ENCODE measurements around the gene PRPF40A. TPM values are rescaled to one million over a fixed set of nuclear protein-coding genes. Genes with fewer than 3 reads are reported as not detected.
"Not testable (repeated sequence)": the region's sequence is repeated elsewhere in the genome, so short reads cannot be mapped to it uniquely, and the experiment has no call there.

Gene PRPF40A
- total and polyA plus RNA-seq, 2 experiments from 2014 or later, result 254 to 261 TPM

DNA sequence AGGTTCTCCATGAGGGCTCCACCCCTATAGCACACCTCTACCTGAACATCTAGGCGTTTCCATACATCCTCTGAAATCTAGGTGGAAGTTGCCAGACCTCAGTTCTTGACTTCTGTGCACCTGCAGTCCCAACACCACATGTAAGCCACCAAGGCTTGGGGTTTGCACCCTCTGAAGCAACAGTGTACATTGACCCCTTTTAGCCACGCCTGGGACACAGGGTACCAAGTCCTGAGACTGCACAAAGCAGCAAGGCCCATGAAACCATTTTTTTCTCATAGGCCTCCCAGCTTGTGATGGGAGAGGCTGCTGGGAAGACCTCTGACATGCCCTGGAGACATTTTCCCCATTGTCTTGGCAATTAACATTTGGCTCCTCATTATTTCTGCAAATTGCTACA, 21.2 kb upstream of the PRPF40A start:
- Mint-ChIP-seq H3K9me3 (peaks cover 20% of the 10 kb centered on the region), H3K36me3 (ENCODE audit: low read depth) (peaks cover 53% of the 10 kb centered on the region)
- H3K36me3 ChIP-seq (ENCODE audit: insufficient read depth), result peaks cover 10% of the 10 kb centered on the region; the same call in 1 of the 2 replicates

DNA sequence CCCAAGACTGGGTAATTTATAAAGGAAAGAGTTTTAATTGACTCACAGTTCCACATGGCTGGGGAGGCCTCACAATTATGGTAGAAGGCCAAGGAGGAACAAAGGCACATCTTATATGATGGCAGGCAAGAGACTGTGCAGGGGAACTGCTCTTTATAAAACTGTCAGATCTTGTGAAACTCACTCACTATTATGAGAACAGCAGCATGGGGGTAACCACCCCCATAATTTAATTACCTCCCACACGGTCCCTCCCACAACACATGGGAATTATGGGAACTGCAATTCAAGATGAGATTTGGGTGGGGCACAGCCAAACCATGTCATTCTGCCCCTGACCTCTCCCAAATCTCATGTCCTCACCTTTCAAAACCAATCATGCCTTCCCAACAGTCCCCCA, 20.2 kb upstream of the PRPF40A start:
- H3K27ac Mint-ChIP-seq; H3K4me1 Mint-ChIP-seq; DNase-seq (ENCODE audit: low spot score); H3K27ac ChIP-seq (ENCODE audit: low read depth); ATAC-seq; H3K36me3 ChIP-seq (ENCODE audit: insufficient read depth); H3K4me2 ChIP-seq; H3F3A ChIP-seq (replicated peaks; ENCODE audit: low read depth); H3K4me1 ChIP-seq (ENCODE audit: insufficient read depth); H3K27me3 Mint-ChIP-seq (ENCODE audit: insufficient read depth, low read depth, poor library complexity); H3K4me3 Mint-ChIP-seq; H3K27me3 ChIP-seq (ENCODE audit: insufficient read depth); H4K20me1 ChIP-seq (replicated peaks; ENCODE audit: insufficient read depth); H2AFZ ChIP-seq; H3K4me3 ChIP-seq; H3K9me2 ChIP-seq (ENCODE audit: insufficient read depth): not testable (repeated sequence)
- peaks cover 20% of the 10 kb centered on the region for H3K9me3 Mint-ChIP-seq
- H3K36me3 Mint-ChIP-seq (ENCODE audit: low read depth), result peaks cover 53% of the 10 kb centered on the region
- H3K79me2 ChIP-seq (replicated peaks; ENCODE audit: insufficient read depth), result peaks cover 21% of the 10 kb centered on the region

More for the DNA sequence above, 21.2 kb upstream of the PRPF40A start:
- peaks cover 12% of the 10 kb centered on the region; the same call in 1 of the 2 replicates for H3K79me2 ChIP-seq (replicated peaks; ENCODE audit: insufficient read depth)
- H3K4me2 ChIP-seq, result no peak overlapping the region
- DNase-seq (ENCODE audit: low spot score) (no peak), ATAC-seq (no peak)
- H3K9me2 ChIP-seq (ENCODE audit: insufficient read depth), result no peaks in the 10 kb centered on the region
- Mint-ChIP-seq H3K4me1 (no peaks in the 10 kb centered on the region), H3K27ac (no peak overlapping the region), H3K4me3 (no peak overlapping the region), H3K27me3 (ENCODE audit: insufficient read depth, low read depth, poor library complexity) (peaks cover 1% of the 10 kb centered on the region)
- H3K4me1 ChIP-seq (ENCODE audit: insufficient read depth), result no peaks in the 10 kb centered on the region
- no peak for TF ChIP-seq EZH2 (IDR thresholded peaks at IDR 0.05; ENCODE audit: low read depth, unreplicated experiment)
- H3K4me3 ChIP-seq, result no peak overlapping the region
- no peaks in the 10 kb centered on the region for H3F3A ChIP-seq (replicated peaks; ENCODE audit: low read depth)
- no peak overlapping the region for H2AFZ ChIP-seq
- no peak overlapping the region for H3K27ac ChIP-seq (ENCODE audit: low read depth)
- no peaks in the 10 kb centered on the region; the same call in 1 of the 2 replicates for H4K20me1 ChIP-seq (replicated peaks; ENCODE audit: insufficient read depth)
- H3K27me3 ChIP-seq (ENCODE audit: insufficient read depth), result no peaks in the 10 kb centered on the region

DNA sequence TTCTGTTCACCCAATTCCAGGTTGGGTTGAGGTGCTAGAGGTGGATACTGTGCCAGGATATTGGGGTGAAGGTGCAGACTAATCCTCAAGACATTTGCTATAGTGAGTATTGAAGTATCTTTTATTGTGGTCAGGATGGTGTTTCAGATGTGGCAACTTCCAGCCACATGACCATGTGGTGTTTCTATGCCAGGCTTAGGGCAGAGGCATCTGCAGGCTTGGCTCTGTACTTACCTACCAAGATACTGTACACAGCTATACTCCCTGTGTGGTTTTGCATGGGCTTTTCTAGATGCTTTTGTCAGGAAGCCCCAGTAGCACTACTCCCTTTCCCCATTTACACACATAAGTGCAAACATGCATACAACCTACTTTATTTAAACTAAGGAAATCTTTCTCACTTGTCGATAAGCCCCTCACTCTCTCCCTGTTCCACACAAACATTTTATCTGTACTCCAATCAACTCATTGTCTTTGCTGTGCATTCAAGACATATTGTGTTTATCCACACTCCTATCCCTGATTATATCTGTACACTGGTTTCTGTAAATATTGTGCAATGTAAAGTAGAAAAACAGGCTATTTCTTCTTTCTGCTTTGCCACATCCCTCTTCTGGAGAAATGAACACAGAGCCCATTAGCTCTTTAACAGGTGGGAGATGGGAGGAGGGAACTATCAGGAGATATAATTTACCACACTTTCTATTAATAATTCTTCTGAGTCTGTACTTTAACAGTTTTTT, 13.5 kb upstream of the PRPF40A start:
- Histone ChIP-seq H3K4me3 (no peak overlapping the region), H3K79me2 (replicated peaks; ENCODE audit: insufficient read depth) (peaks cover 72% of the 10 kb centered on the region), H2AFZ (no peak overlapping the region), H3K27me3 (ENCODE audit: insufficient read depth) (no peaks in the 10 kb centered on the region), H3K9me2 (ENCODE audit: insufficient read depth) (no peaks in the 10 kb centered on the region), H3K36me3 (ENCODE audit: insufficient read depth) (no peaks in the 10 kb centered on the region; the same call in 1 of the 2 replicates), H4K20me1 (replicated peaks; ENCODE audit: insufficient read depth) (peaks cover 27% of the 10 kb centered on the region; the same call in 1 of the 2 replicates), H3K27ac (ENCODE audit: low read depth) (no peak overlapping the region), H3K4me2 (no peak overlapping the region), H3F3A (replicated peaks; ENCODE audit: low read depth) (no peaks in the 10 kb centered on the region), H3K4me1 (ENCODE audit: insufficient read depth) (no peaks in the 10 kb centered on the region)
- Mint-ChIP-seq H3K9me3 (no peaks in the 10 kb centered on the region), H3K4me1 (no peaks in the 10 kb centered on the region), H3K36me3 (ENCODE audit: low read depth) (peaks cover 9% of the 10 kb centered on the region), H3K27me3 (ENCODE audit: insufficient read depth, low read depth, poor library complexity) (peaks cover 3% of the 10 kb centered on the region), H3K4me3 (no peak overlapping the region), H3K27ac (no peak overlapping the region; the same call in 1 of the 2 replicates)
- ATAC-seq (no peak), DNase-seq (ENCODE audit: low spot score) (no peak)
- TF ChIP-seq CREB1 (CRISPR knock-in tag; IDR thresholded peaks at IDR 0.05; ENCODE audit: low read depth), result no peak
- TF ChIP-seq ZNF114 (CRISPR knock-in tag; IDR thresholded peaks at IDR 0.05), result no peak
- TF ChIP-seq EZH2 (IDR thresholded peaks at IDR 0.05; ENCODE audit: low read depth, unreplicated experiment), result no peak
- TF ChIP-seq NANOG (IDR thresholded peaks at IDR 0.05; ENCODE audit: borderline replicate concordance), result no peak
- TF ChIP-seq, protein P1, sequence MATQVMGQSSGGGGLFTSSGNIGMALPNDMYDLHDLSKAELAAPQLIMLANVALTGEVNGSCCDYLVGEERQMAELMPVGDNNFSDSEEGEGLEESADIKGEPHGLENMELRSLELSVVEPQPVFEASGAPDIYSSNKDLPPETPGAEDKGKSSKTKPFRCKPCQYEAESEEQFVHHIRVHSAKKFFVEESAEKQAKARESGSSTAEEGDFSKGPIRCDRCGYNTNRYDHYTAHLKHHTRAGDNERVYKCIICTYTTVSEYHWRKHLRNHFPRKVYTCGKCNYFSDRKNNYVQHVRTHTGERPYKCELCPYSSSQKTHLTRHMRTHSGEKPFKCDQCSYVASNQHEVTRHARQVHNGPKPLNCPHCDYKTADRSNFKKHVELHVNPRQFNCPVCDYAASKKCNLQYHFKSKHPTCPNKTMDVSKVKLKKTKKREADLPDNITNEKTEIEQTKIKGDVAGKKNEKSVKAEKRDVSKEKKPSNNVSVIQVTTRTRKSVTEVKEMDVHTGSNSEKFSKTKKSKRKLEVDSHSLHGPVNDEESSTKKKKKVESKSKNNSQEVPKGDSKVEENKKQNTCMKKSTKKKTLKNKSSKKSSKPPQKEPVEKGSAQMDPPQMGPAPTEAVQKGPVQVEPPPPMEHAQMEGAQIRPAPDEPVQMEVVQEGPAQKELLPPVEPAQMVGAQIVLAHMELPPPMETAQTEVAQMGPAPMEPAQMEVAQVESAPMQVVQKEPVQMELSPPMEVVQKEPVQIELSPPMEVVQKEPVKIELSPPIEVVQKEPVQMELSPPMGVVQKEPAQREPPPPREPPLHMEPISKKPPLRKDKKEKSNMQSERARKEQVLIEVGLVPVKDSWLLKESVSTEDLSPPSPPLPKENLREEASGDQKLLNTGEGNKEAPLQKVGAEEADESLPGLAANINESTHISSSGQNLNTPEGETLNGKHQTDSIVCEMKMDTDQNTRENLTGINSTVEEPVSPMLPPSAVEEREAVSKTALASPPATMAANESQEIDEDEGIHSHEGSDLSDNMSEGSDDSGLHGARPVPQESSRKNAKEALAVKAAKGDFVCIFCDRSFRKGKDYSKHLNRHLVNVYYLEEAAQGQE (IDR thresholded peaks at IDR 0.05; ENCODE audit: unreplicated experiment), result no peak
- TF ChIP-seq STAT1 (IDR thresholded peaks at IDR 0.05; ENCODE audit: unreplicated experiment), result no peak
- TF ChIP-seq, protein P2, sequence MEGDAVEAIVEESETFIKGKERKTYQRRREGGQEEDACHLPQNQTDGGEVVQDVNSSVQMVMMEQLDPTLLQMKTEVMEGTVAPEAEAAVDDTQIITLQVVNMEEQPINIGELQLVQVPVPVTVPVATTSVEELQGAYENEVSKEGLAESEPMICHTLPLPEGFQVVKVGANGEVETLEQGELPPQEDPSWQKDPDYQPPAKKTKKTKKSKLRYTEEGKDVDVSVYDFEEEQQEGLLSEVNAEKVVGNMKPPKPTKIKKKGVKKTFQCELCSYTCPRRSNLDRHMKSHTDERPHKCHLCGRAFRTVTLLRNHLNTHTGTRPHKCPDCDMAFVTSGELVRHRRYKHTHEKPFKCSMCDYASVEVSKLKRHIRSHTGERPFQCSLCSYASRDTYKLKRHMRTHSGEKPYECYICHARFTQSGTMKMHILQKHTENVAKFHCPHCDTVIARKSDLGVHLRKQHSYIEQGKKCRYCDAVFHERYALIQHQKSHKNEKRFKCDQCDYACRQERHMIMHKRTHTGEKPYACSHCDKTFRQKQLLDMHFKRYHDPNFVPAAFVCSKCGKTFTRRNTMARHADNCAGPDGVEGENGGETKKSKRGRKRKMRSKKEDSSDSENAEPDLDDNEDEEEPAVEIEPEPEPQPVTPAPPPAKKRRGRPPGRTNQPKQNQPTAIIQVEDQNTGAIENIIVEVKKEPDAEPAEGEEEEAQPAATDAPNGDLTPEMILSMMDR (conservative IDR thresholded peaks at IDR 0.05; ENCODE audit: low read depth in 2 of 2), result no peak
- no peak for TF ChIP-seq JUNB (IDR thresholded peaks at IDR 0.05; ENCODE audit: unreplicated experiment)
